ENCODE data around the gene PHLPP1. TPM values are rescaled to one million over a fixed set of nuclear protein-coding genes. Genes with fewer than 3 reads are reported as not detected.

Gene PHLPP1
- total RNA-seq, 1 donor from 2014 or later, result 21.2 TPM

DNA sequence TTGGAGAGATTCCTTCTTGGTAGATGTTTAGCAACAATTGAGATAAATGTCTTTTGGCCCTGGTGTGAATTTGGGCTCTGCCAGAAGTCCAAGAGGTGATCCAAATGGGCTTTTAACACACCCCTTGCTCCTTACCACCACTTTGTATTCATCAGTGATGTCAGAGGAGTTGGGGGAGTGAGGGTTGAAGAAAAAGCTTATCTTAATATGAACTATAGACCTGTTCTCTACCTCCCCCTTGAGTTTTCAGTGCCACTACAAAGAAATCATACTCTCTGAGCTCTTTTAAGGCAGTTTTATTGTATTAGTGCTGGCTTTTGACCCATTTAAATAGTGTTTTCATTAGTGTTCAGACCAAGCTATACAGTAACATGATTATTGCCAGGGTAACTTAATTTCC, 229.1 kb downstream of the PHLPP1 start:
- no peak for TF ChIP-seq CTCF (IDR thresholded peaks at IDR 0.05; ENCODE audit: unreplicated experiment)
- no peaks in the 10 kb centered on the region for H3K9me3 Mint-ChIP-seq

GRCh38 chr18:62948788-62949187, 233.4 kb downstream of the PHLPP1 start:
- H3K27me3 Mint-ChIP-seq (ENCODE audit: low read depth), result no peaks in the 10 kb centered on the region
- no peak for TF ChIP-seq CTCF (IDR thresholded peaks at IDR 0.05; ENCODE audit: unreplicated experiment)
- no peaks in the 10 kb centered on the region for H3K9me3 Mint-ChIP-seq

More for the DNA sequence above, 229.1 kb downstream of the PHLPP1 start:
- H3K27ac Mint-ChIP-seq, result peak overlapping the region; percentile 82
- H3K27me3 Mint-ChIP-seq (ENCODE audit: low read depth), result no peaks in the 10 kb centered on the region
- no peak for DNase-seq (ENCODE audit: low spot score in 2 of 2, unreplicated experiment in 2 of 2)
- H3K4me3 Mint-ChIP-seq, result no peak overlapping the region
- H3K4me1 Mint-ChIP-seq, result peaks cover 20% of the 10 kb centered on the region
- H3K36me3 Mint-ChIP-seq, result peaks cover 13% of the 10 kb centered on the region

GRCh38 chr18:62950246-62950645, 234.9 kb downstream of the PHLPP1 start:
- Mint-ChIP-seq H3K4me1 (peaks cover 9% of the 10 kb centered on the region), H3K27ac (no peak overlapping the region), H3K9me3 (no peaks in the 10 kb centered on the region), H3K4me3 (no peak overlapping the region), H3K36me3 (peaks cover 22% of the 10 kb centered on the region), H3K27me3 (ENCODE audit: low read depth) (no peaks in the 10 kb centered on the region)
- TF ChIP-seq CTCF (IDR thresholded peaks at IDR 0.05; ENCODE audit: unreplicated experiment), result no peak
- no peak for DNase-seq (ENCODE audit: low spot score in 2 of 2, unreplicated experiment in 2 of 2)

More at GRCh38 chr18:62948788-62949187, 233.4 kb downstream of the PHLPP1 start:
- peaks cover 14% of the 10 kb centered on the region for H3K36me3 Mint-ChIP-seq
- no peak overlapping the region for H3K4me3 Mint-ChIP-seq
- DNase-seq (ENCODE audit: low spot score in 2 of 2, unreplicated experiment in 2 of 2), result no peak
- H3K4me1 Mint-ChIP-seq, result peaks cover 20% of the 10 kb centered on the region
- no peak overlapping the region for H3K27ac Mint-ChIP-seq

- H3K4me1 Mint-ChIP-seq, result peaks cover 7% of the 10 kb centered on the region
- no peak for TF ChIP-seq CTCF (IDR thresholded peaks at IDR 0.05; ENCODE audit: unreplicated experiment)
- H3K27me3 Mint-ChIP-seq (ENCODE audit: low read depth), result no peaks in the 10 kb centered on the region
- H3K36me3 Mint-ChIP-seq, result peaks cover 16% of the 10 kb centered on the region
- no peaks in the 10 kb centered on the region for H3K9me3 Mint-ChIP-seq
- no peak overlapping the region for H3K4me3 Mint-ChIP-seq
- DNase-seq (ENCODE audit: low spot score in 2 of 2, unreplicated experiment in 2 of 2), result no peak
- H3K27ac Mint-ChIP-seq, result no peak overlapping the region
Measured at GRCh38 chr18:62952807-62953206, 237.5 kb downstream of the PHLPP1 start.

DNA sequence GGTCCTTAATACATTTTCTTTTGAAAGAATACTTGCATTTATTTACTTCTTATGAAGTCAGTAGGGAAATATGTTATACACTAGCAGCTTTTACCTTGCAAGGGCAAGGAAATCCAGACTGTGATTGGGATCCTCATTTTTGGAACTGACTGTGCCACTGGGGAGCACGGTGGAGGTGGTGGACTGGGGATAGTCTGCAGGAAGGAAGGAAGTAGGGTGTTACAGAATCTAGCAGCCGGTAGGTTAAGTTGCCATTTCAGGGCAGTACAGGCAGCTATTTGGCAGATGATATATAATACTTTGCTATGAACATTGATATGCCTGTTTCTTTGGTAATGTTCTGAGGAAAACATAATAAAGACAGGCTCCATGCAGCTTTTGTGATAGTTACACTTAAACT, 238.3 kb downstream of the PHLPP1 start:
- Mint-ChIP-seq H3K9me3 (no peaks in the 10 kb centered on the region), H3K27me3 (ENCODE audit: low read depth) (no peaks in the 10 kb centered on the region), H3K36me3 (peaks cover 12% of the 10 kb centered on the region), H3K4me1 (peaks cover 7% of the 10 kb centered on the region), H3K27ac (no peak overlapping the region), H3K4me3 (no peak overlapping the region)
- TF ChIP-seq CTCF (IDR thresholded peaks at IDR 0.05; ENCODE audit: unreplicated experiment), result no peak
- DNase-seq (ENCODE audit: low spot score in 2 of 2, unreplicated experiment in 2 of 2), result no peak

DNA sequence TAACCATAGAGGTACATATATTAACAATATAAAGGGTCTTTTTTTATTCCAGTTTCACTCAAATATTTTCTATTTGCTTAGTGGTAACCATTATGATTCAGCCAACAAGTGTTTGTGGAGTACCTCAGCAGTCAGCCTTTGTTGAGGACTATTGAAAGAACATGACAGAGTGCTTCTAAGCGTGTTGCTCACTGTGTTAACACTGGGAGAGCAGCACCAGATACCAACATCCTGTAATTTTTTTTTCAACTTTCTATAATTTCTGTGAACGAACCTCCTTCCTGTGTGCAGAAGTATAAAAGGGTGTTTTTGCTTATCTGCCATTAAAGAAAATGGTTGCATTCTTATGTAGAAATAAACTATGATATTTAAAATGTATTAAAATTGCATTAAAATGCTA, 239.0 kb downstream of the PHLPP1 start:
- Mint-ChIP-seq H3K36me3 (peaks cover 12% of the 10 kb centered on the region), H3K4me3 (no peak overlapping the region), H3K27ac (no peak overlapping the region), H3K9me3 (no peaks in the 10 kb centered on the region), H3K27me3 (ENCODE audit: low read depth) (no peaks in the 10 kb centered on the region), H3K4me1 (peaks cover 7% of the 10 kb centered on the region)
- TF ChIP-seq CTCF (IDR thresholded peaks at IDR 0.05; ENCODE audit: unreplicated experiment), result no peak
- no peak for DNase-seq (ENCODE audit: low spot score in 2 of 2, unreplicated experiment in 2 of 2)

All from mesothelial cell of epicardium (in vitro differentiated cells).